Right kidney (tissue), 1 donor: ENCODE measurements around the gene UNC5A.
A peak's percentile ranks its signal among the peaks of the same experiment; 100 is the strongest.

Source experiments
- DNase-seq: peaks from one replicate; pipeline ENCODE4 v3.0.0-alpha.2; 2016

UNC5A gene

DNA sequence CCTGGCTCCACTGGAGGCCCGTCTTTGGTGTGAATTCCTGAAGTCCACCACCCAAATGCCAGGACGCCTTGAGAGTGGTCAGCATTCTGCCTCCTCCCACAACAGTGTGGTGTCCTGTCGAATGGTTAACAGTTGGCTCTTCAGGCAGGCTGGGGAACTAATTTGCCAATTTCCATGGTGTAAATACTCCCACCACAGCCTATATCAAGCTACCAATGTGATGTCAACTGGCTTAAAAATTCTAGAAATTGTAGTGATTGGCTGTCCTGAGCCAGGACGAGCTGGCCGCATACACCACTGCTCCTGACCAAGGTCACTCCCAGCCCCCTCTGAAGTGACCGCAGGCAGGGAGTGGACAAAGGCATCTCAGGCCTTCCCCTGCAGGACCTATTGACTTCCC, 11.1 kb downstream of the UNC5A start:
- no peak for DNase-seq

DNA sequence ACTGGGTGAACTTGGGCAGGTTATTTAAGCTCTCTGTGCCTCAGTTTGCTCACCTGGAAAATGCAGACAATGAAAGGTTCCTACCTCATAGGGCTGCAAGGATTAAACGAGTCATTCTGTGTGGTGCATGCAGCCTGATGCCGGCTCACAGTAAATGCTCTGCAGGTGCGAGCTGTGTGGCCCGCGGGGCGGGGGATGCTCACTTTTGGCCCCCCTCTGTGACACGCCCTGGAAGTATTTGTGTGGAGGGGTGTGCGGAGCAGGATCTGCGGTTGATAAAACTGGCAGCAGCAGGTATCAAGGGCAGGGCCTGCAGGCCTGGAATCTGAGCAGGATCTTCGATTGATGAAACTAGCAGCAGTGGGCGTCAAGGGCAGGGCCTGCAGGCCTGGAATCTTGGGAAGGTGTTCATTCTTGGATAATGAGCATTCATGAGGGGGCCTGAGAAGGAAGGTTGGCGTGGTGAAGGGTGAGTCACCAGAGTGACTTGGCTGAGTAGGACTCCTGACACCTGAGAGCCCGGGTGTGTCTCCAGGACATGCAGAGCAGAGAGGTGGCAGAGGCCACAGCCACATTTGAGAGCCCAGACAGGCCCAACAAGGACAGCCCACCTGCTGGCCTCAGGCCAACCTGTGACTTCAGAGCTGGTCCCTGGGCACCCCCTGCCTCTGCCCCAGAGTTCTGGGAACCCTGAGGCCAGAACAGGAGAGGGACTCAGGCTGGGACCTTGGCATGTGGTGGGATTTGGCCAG, 11.9 kb downstream of the UNC5A start:
- no peak for DNase-seq

DNA sequence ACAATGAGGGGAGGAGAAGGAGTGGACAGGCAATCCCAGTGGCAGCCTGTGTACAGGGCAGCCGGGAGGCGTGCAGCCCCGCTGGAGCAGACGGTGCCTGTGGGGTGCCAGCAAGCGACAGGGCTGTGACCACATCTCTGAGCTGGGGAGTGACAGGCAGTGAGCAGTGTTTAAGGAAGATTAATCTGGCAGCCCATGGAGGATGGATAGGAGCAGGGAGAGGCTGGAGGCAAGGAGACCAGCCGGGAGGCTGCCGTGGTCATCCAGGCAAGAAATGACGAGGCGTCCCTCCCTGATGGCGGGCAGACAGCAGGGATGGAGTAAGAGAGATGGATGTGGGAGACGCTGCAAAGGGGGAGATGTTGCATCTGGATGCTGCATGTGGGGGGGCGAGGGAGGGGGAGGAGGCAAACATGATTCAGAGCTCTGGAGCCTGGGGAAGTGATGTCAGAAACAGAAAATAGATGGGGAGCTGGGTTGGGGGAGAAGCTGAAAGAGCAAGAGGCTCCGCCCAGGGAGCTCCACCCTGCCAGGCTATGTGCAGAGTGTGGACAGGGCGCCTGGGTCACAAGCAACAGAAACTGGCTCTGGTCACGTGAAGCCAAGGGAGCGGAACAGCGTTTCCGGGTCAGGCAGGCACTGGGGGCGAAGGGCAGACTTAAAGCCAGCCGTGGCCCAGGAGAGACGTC, 12.6 kb downstream of the UNC5A start:
- DNase-seq: no peak

DNA sequence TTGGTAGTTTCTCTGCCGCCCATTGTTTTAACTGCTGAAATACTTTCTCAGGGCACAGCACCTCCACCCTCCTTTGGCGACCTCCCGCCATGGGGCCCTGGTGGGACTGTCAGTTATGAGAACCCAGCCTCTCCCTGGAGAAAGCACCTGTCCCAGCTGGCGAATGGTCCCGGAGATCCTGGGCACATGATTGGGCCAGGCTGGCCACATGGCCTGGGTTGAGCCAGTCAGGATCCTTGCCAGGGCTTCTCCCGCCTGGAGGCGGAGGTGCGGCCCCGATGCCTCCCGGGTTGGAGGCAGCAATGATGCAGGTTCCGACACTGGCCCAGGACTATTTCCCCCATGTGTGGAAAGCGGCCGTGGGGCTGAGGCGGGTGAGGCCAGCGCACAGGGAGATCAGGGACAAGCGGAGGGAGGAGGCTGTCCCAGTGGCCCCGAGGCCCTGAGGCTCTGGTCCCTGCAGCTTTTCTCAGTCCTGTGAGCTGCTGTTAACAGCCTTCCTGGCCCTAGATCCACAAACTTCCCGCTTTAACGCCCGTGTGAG, 13.6 kb downstream of the UNC5A start:
- no peak for DNase-seq

DNA sequence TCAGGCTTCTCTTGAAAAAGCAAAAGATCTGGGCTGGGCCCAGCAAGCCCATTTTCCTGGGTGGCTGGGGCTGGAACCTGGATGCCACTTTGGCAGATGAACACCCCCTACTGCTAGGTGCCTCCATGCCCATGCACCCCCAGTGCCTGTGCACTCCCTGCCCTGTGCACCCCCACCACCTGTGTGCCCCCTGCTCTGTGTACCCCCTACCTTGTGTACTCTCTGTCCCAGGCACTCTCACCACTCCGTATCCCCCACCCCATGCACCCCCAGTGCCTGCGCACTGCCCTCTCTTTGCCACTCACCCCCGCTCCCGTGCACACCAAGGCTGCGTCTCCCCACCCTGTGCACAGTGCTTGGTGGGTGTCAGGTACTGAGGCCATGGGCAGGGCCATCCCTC, 14.2 kb downstream of the UNC5A start:
- no peak for DNase-seq

DNA sequence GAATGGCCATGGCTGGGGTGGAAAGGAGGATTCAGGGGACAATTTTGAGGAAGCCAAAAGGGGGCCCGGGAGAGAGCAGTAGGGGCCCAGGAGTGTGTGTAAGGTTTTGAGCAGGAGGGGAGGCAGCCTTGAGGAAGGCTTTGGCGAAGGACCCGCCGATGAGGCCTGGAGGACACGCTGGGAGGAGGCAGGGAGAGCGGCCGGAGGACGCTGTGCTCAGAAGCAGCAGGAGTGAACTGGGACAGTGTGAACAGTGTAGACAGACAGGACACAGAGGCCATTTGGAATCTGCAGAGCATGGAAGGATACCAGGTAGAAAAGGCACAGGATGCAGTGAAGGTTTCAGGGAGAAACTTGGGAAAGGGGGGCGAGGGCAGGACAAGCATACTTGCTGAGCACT, 14.9 kb downstream of the UNC5A start:
- DNase-seq: no peak

DNA sequence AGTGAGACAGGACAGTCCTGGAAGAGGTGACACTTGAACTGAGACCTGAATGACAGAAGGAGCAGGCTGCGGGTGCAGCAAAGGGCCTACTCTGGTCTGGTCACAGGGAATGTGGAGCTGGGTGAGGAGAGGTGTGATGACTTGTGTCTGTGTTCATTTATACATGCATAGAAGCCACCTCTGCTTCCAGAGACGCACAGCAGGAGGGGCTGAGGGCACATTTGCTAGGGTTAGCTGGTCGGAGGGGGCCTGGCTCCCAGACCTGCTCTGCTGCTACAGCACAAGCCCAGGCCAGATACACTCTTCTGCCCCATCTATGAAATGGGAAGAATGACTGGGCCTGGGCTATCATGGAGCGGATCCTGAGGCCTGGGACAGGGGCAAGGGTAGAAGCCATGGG, 15.6 kb downstream of the UNC5A start:
- DNase-seq: no peak

DNA sequence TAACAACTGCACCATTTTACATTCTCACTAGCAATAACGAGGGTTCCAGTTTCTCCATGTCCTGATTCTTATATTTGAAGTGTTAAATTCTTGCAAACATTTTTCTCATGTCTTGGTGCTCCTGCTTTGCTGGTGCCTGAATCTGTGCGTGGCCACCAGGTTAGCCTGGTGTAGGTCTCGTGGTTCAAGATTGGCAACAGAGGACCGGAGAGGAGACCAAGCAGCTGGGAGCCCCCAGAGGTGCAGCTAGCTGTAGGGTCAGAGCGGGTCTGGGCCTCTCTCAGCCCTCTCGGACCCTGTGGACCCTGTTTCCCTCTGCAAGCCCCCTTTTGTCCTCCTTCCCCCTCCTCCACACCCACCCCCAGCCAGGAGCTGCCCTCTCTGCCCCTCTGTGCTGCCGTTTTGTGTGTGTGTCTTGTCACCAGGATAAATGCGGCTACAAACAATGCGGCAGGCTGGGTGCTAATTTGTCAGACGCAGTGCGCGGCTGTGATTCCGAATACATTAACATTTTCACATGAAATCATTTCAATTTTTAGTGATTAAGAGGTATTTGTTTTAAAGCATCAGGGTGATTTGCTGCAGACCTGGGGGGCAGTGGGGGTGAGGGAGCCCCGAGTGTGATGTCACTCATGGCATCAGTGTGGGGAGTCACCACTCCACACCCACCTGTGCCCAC, 17.5 kb downstream of the UNC5A start:
- DNase-seq: no peak

DNA sequence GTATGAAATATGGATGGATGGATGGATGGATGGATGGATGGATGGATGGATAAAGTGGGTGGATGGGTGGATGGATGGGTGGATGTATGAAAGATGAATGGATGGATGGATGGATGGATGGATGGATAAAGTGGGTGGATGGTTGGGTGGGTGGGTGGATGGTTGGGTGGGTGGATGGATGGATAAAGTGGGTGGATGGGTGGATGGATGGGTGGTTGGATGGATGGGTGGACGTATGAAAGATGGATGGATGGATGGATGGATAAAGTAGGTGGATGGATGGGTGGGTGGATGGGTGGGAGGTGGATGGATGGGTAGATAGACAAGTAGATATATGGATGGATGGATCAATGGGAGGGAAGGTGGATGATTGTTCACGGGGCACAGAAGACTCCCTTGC, 19.0 kb downstream of the UNC5A start:
- no peak for DNase-seq

DNA sequence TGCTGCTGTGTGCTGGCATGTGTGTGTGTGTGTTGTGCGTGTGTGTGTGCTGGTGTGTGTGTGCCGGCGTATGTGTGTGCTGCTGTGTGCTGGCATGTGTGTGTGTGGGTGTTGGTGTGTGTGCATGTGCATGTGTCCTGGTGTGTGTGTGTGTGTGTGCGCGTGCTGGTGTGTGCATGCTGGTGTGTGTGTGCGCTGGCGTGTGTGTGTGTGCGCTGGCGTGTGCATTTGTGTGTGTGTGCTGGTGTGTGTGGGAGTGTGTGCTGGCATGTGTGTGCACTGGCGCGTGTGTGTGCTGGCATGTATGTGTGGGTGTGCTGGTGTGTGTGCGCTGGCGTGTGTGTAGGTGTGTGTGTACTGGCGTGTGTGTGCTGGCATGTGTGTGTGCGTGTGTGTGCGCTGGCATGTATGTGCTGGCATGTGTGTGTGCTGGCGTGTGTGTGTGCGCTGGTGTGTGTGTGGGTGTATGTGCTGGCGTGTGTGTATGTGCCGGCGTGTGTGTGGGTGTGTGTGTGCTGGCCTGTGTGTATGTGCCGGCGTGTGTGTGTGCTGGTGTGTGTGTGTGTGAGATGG, 20.1 kb downstream of the UNC5A start:
- no peak for DNase-seq

DNA sequence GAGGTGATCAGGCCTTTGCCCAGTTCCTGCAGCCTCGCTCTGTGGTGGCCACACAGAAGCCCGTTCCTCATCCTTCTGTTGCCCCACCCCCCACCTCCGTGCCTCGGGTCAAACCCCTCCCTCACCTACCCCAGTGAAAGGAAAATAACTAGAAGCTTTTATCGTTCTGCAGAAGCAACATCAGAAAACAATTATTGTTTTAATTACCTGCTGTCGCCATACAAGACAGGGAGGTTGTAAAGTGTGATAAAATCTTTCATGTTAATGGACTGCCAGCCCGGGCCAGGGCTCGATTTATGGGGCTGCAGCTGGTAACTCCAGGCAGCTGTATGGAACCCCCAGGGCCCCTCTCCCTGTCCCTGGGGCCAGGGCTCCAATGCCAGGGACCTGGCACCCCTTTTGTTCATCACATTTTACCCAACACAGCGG, 20.6 kb downstream of the UNC5A start:
- DNase-seq: no peak

DNA sequence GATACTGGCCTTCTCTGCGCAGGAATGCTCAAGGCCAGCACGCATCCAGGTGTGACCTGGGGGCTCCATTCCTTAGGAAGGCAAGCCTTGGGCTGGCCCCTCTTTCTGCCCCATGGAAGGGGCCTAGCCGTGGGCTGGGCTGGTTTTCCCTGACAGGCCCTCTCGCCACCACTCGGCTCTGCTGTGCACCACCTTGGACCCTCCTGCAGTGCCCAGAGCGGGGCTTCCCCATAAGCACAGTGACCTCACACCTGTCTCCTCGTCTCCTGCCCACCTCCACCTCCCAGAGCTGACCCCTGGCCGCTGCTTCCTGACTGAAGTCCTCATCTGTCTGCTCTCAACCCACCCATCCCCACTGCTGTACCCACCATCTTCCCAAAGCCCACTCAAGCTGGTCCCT, 21.1 kb downstream of the UNC5A start:
- DNase-seq: no peak

DNA sequence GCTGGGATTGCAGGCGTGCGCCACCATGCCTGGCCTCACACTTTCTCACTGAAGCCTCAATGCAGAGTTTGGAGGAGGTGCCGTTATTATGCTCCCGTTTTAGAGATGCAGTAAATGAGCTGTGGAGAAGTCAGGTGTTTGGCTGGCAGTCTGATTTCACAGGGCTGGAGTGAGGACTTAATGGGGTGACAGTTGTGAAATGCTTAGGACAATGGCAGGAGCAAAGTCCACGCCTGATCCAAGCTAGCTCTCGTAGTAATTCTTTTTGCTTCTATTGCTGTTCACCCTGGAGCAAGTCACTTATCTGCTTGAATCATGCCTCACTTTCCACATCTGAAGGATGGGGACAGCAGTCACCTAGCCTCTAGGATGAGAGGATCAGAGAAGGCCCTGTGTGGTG, 21.8 kb downstream of the UNC5A start:
- no peak for DNase-seq

DNA sequence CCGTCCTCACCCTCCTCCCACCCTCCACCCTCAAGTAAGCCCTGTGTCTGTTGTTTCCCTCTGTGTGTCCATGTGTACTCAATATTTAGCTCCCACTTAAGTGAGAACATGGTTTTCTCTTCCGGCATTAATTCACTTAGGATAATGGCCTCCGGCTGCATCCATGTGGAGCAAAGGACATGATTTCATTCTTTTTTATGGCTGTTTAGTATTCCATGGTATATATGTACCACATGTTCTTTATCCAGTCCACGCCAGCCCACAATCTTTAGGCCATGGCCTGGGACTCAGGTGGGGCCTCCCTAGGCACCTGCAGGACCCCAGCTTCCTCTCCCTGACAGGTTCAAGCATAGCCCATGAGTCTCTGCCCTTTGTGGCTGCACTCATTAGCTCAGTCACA, 22.9 kb downstream of the UNC5A start:
- no peak for DNase-seq

DNA sequence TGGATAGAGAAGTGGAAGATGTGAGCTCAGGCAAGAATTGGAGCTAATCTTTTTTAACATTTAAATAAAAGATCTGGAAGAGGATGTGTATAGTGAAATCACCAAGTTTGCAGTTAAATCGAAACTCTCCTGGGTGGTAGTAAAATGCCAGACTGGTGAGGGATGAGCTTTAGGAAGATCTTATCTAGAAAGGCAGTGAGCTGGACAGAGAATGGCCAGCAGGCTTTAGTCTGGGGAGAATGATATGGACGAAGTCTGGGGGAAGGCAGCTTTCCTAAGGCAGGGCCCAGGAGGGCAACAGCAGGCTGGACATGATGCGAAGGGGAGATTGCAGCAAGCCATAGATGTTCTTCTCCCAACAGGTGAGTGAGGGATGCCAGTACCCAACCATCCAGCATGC, 25.6 kb downstream of the UNC5A start:
- no peak for DNase-seq

DNA sequence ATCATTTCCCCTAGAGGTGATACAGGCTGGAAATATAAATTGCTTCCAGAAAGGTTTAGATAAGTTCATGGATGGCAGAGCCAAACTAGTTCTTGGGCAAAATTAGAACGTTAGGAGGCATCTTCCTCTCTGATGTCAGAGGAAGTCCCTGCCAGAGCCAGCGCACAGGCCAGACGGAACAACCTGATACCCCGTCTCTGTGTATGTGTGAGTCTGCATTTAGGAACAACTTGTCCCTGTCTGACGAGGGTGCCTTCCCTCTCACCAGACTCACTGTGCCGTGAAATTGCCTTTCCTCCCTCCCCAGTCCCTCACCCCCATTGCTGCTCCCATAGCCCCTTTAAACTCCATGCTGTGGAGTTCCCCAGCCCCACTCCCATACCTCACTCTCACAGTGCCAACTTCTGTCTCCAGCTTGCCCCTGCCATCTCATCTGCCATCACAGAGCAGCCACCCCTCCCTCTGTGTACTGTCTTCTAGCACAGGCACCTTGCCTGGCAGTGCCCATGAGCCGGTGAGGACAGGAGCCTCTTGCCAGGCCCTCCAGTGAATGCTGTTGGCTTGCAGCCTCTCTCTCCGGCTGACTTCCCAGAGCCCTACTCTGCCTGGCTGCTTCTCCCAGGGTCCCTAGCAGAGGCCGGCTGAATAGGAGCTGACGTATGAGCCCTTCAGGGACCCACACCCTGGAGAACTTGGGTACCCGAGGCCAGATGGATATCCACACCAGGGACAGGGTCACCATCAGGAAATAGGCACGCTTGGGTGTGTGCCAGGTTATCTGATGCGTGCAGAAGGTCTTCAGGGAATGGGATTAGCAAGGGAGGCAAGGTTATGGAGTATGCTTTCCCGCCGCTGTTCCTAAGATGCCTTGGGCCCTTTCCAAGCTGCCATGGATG, 26.7 kb downstream of the UNC5A start:
- DNase-seq: no peak

DNA sequence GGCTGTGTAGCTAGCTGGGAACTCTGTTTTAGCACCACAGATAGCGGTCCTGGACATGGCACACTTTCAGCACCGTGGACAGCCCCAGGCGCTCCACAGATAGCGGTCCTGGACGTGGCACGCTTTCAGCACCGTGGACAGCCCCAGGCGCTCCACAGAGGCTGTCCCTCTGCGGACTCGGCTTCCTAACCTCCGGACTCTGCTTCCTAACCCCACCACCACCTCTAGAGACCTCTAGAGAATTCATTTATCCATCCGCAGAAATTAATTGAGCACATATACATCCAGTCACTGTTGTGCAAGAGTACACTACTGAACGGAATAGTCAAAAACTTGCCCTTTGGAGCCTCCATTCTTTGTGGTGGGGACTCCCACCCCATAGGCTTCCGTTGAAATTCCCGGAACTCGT, 27.4 kb downstream of the UNC5A start:
- peak; percentile 63 for DNase-seq

DNA sequence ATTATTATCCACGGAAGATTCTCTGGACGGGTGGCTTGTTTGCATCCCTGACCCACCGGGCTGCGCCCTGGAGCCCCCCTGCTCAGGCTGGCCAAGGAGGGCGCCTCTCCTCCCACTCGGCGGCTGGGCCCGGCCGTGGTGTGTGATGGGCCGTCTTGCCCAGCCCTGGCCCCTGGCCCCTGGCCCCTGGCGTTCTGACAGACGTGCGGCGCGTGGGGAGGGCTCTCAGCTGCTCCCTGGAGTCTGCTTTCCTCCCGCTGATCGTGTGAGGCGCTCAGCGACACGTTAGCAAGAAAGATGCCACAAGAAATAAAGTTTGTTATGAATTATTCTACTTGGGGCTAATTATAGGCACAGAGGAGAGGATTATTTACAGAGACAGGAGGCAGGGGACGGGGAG, 33.3 kb downstream of the UNC5A start:
- DNase-seq: no peak

DNA sequence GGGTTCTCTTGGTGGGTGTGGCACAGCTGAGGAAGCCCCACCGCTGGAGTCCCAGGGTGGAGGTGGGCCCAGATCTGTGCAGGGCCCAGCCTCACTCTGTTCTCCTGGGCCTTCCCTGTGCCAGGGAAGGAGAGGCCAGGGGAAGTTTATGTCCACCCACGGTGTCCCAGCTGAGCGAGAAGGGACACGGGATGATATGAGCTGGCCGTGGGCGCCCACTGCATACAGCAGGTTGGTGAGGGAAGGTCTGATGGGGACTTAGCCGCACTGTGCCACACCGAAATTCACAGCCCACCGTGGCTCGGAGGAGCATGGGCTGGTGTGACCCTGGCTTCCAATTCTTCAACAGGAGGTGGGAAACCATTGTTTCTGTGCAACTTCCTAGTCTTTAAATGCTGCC, 33.9 kb downstream of the UNC5A start:
- DNase-seq: no peak

DNA sequence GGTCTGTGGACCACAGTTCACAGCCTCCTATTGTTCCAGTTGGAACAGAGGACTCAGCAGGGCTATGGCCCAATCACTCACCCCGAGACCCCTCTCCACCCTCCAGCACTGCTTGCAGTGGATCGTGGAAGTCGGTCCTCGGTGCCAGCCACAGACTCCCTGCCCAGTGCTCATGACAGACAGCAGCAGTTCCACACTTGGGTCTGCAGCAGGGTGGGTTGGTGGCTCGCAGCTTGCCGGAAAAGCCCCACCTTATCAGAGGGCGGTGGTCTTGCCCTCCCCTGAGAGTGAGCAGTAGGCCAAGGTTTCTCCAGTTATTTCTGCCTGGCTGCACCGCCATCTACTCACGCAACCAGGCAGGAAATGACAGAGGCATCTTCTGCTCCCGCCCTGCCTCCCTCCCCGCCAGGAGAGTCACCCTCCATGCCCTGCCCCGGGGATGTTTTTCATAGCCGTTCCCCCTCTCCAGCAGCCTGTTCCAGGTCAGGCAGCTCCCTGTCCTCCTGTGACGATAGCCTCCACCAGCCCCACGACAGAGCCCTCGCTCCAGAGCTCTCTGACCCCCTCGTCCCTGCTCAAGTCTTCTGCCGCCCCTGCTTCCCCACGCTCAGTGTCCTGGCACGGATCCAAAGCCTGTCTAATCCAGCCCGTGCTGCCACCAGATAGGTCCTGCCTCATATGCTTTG, 34.5 kb downstream of the UNC5A start:
- DNase-seq: peak; percentile 43

DNA sequence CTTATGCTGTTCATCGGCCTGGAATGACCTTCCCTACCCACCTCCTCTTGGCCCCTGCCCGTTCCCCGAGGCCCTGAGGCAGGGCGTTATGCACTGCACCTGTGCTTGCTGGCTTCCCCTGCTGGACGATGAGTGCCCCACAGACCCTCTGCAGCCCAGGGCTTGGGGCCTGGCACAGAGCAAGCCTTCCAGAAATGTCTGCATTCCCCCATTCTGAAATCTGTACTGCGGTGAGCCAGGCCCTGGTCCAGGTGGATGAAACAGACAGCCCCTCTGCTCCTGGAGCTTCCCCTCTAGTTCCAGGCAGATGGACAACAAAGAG, 35.0 kb downstream of the UNC5A start:
- DNase-seq: no peak
